ENCODE measurements around the gene TMEM175. TPM values are rescaled to one million over a fixed set of nuclear protein-coding genes. Genes with fewer than 3 reads are reported as not detected.
A peak's percentile ranks its signal among the peaks of the same experiment; 100 is the strongest.

The TMEM175 gene
- total and polyA plus RNA-seq, 2 donors (not counting 1 experiment from before 2014, with no cell fraction given) = 44.4 to 432 TPM

- DNase-seq (no peak), ATAC-seq (ENCODE audit: low read depth) (no peak)
- H3K27me3 ChIP-seq (replicated peaks in 1 of 4; ENCODE audit: control extremely low read depth in 1 of 4, control insufficient read depth in 3 of 4, insufficient read depth in 4 of 4, low read length in 3 of 4) = no peaks in the 10 kb centered on the region
- peaks cover 73% of the 10 kb centered on the region for H4K20me1 ChIP-seq (ENCODE audit: control insufficient read depth, insufficient read depth, low read length, poor library complexity, severe bottlenecking)
- Mint-ChIP-seq H3K27me3 (no peaks in the 10 kb centered on the region), H3K9me3 (ENCODE audit: insufficient read depth) (no peaks in the 10 kb centered on the region), H3K4me3 (no peak overlapping the region), H3K27ac (peak overlapping the region; percentile 32), H3K4me1 (peaks cover 19% of the 10 kb centered on the region)
- H3K4me2 ChIP-seq (replicated peaks; ENCODE audit: low read depth, low read length, poor library complexity, severe bottlenecking) = no peak overlapping the region
- H3K36me3 ChIP-seq (replicated peaks in 1 of 2; ENCODE audit: control extremely low read depth in 1 of 2, control insufficient read depth in 1 of 2, extremely low read depth in 1 of 2, insufficient read depth in 2 of 2, low read length in 1 of 2) = peaks cover 0 to 10% of the 10 kb centered on the region in 2 experiments
- H3K4me1 ChIP-seq (ENCODE audit: control insufficient read depth in 2 of 2, insufficient read depth in 2 of 2, low read length in 2 of 2) = peaks cover 0 to 18% of the 10 kb centered on the region in 2 donors
- no peak overlapping the region for H2AFZ ChIP-seq (ENCODE audit: insufficient read depth, low read depth, low read length, poor library complexity, severe bottlenecking)
- intact Hi-C loops (cut with micrococcal nuclease) = no loop called here
- CTCF ChIA-PET = no interaction called here
- WGBS (ENCODE audit: insufficient coverage) = 83% methylated on average over 23 of the region's 28 CpGs
- H3K9ac ChIP-seq (ENCODE audit: low read length) = no peak overlapping the region
- no peak overlapping the region for H3K27ac ChIP-seq (ENCODE audit: low read length in 2 of 2)
- TF ChIP-seq CTCF (IDR thresholded peaks at IDR 0.05) (no peak), EZH2 (IDR thresholded peaks at IDR 0.05; ENCODE audit: borderline replicate concordance, insufficient read depth, low read depth, low read length, poor library complexity, severe bottlenecking) (no peak)
- no peaks in the 10 kb centered on the region for H3K9me3 ChIP-seq (ENCODE audit: control extremely low read depth in 1 of 3, control insufficient read depth in 2 of 3, insufficient read depth in 1 of 3, low read length in 2 of 3)
- POLR2A ChIA-PET = no interaction called here
- H3K79me2 ChIP-seq (ENCODE audit: control insufficient read depth, insufficient read depth, low read length) = peaks cover 84% of the 10 kb centered on the region
- no peak overlapping the region for H3K4me3 ChIP-seq (ENCODE audit: control extremely low read depth in 1 of 5, extremely low read depth in 1 of 5, insufficient read depth in 1 of 5, low read depth in 2 of 5, low read length in 4 of 5)
Observed at GRCh38 chr4:945274-946102, 13.2 kb downstream of the TMEM175 start.

GRCh38 chr4:946103-946450 lies 13.8 kb downstream of the TMEM175 start:
- H3K9me3 Mint-ChIP-seq (ENCODE audit: insufficient read depth) = no peaks in the 10 kb centered on the region
- Histone ChIP-seq H2AFZ (ENCODE audit: insufficient read depth, low read depth, low read length, poor library complexity, severe bottlenecking) (no peak overlapping the region), H3K27me3 (replicated peaks in 1 of 4; ENCODE audit: control extremely low read depth in 1 of 4, control insufficient read depth in 3 of 4, insufficient read depth in 4 of 4, low read length in 3 of 4) (no peaks in the 10 kb centered on the region), H3K9ac (ENCODE audit: low read length) (no peak overlapping the region), H3K9me3 (ENCODE audit: control extremely low read depth in 1 of 3, control insufficient read depth in 2 of 3, insufficient read depth in 1 of 3, low read length in 2 of 3) (no peaks in the 10 kb centered on the region), H3K4me3 (ENCODE audit: control extremely low read depth in 1 of 5, extremely low read depth in 1 of 5, insufficient read depth in 1 of 5, low read depth in 2 of 5, low read length in 4 of 5) (no peak overlapping the region), H3K79me2 (ENCODE audit: control insufficient read depth, insufficient read depth, low read length) (peaks cover 82% of the 10 kb centered on the region), H3K4me1 (ENCODE audit: control insufficient read depth in 2 of 2, insufficient read depth in 2 of 2, low read length in 2 of 2) (peaks cover 0 to 18% of the 10 kb centered on the region in 2 donors), H3K27ac (ENCODE audit: low read length in 2 of 2) (no peak overlapping the region), H3K36me3 (replicated peaks in 1 of 2; ENCODE audit: control extremely low read depth in 1 of 2, control insufficient read depth in 1 of 2, extremely low read depth in 1 of 2, insufficient read depth in 2 of 2, low read length in 1 of 2) (peaks cover 0 to 10% of the 10 kb centered on the region in 2 experiments), H3K4me2 (replicated peaks; ENCODE audit: low read depth, low read length, poor library complexity, severe bottlenecking) (peak overlapping the region; percentile 51), H4K20me1 (ENCODE audit: control insufficient read depth, insufficient read depth, low read length, poor library complexity, severe bottlenecking) (peaks cover 76% of the 10 kb centered on the region)
- POLR2A ChIA-PET = no interaction called here
- H3K27me3 Mint-ChIP-seq = no peaks in the 10 kb centered on the region
- no peak for DNase-seq
- WGBS (ENCODE audit: insufficient coverage) = 82% methylated on average over 9 of the region's 9 CpGs
- no peak overlapping the region for H3K4me3 Mint-ChIP-seq
- ATAC-seq (ENCODE audit: low read depth) = no peak
- peaks cover 18% of the 10 kb centered on the region for H3K4me1 Mint-ChIP-seq
- TF ChIP-seq EZH2 (IDR thresholded peaks at IDR 0.05; ENCODE audit: borderline replicate concordance, insufficient read depth, low read depth, low read length, poor library complexity, severe bottlenecking) = no peak
- CTCF ChIA-PET = no interaction called here
- H3K27ac Mint-ChIP-seq = no peak overlapping the region
- intact Hi-C loops (cut with micrococcal nuclease) = no loop called here
